Muscle layer of duodenum (tissue), 2 donors: ENCODE measurements around the gene SLC6A9.

Experiments
- H3K27ac ChIP-seq: one replicate; pipeline ENCODE4 v1.7.0; 2013; ENCODE audit warnings: mild to moderate bottlenecking, low read length
- H3K27me3 ChIP-seq: one replicate; pipeline ENCODE4 v1.7.0; 2013; ENCODE audit warnings: low read depth, mild to moderate bottlenecking, control low read depth, low read length
- H3K36me3 ChIP-seq, 2 donors: one replicate each; pipeline ENCODE4 v1.7.0; 2013; ENCODE audit warnings: low read length in 2 of 2, control low read depth in 1 of 2, mild to moderate bottlenecking in 1 of 2; ENCODE audit not compliant: insufficient read depth in 2 of 2, control insufficient read depth in 1 of 2
- H3K4me1 ChIP-seq, 2 donors: one replicate each; pipeline ENCODE4 v1.7.0; 2013; ENCODE audit warnings: low read length in 2 of 2, mild to moderate bottlenecking in 2 of 2, control low read depth in 1 of 2, moderate library complexity in 1 of 2; ENCODE audit not compliant: insufficient read depth in 2 of 2, control insufficient read depth in 1 of 2
- H3K4me3 ChIP-seq, 2 donors: one replicate each; pipeline ENCODE4 v1.7.0; 2013; ENCODE audit warnings: low read length in 2 of 2, low read depth in 1 of 2, mild to moderate bottlenecking in 1 of 2
- H3K9me3 ChIP-seq, 2 donors: one replicate each; pipeline ENCODE4 v1.7.0; 2013; ENCODE audit warnings: low read length in 2 of 2, control low read depth in 1 of 2, mild to moderate bottlenecking in 1 of 2; ENCODE audit not compliant: control insufficient read depth in 1 of 2
- donor health status: healthy.

Gene SLC6A9

DNA sequence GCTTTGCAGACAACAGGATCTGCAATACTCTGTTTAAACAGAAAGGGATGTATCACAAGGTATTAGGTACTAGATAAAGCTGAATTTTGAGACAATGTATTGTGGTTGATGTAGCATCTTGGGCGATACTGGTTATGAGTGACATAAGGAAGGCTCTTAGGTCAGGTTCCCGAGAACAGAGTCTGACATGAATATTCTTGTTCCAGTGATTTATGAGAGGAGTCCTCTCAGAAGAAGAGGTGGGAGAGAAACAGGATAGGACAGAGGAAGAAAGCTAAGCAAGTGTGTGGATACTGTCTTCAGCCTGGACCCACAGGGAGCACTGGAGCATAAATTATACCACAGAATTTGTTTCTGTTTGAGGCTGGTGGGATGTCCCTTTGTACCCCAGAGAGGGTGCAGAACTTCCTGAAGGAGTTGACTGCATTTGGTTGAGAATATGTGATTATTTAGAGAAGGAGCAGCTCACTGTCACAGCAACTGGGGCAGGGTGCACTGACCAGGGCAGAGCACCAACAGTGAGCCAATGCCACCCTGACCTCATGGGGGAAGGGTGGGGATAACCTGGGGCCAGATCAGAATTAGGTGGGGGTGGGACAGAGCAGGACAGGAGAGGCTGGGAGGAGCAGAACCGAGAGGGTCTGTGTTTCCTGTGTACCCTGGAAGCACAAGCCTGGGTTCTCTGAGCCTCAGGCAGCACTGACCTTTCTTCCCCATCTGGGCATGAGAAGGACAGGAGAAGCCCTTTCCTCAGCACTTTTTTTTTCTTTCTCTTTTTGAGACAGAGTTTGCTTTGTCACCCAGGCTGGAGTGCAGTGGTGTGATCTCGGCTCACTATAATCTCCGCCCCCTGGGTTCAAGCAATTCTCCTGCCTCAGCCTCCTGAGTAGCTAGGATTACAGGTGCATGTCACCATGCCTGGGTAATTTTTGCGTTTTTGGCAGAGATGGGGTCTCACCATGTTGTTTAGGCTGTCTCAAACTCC, 36.3 kb upstream of the SLC6A9 start:
- Histone ChIP-seq H3K36me3 (no peaks in the 10 kb centered on the region), H3K4me3 (no peak overlapping the region), H3K4me1 (no peaks in the 10 kb centered on the region), H3K9me3 (no peaks in the 10 kb centered on the region), H3K27ac (no peak overlapping the region), H3K27me3 (no peaks in the 10 kb centered on the region)

GRCh38 chr1:44062656-44063179, 31.5 kb upstream of the SLC6A9 start:
- peaks cover 0 to 5% of the 10 kb centered on the region in 2 donors for H3K4me1 ChIP-seq
- no peak overlapping the region for H3K27ac ChIP-seq
- no peaks in the 10 kb centered on the region for H3K36me3 ChIP-seq

GRCh38 chr1:44061857-44062256, 30.6 kb upstream of the SLC6A9 start:
- Histone ChIP-seq H3K36me3 (no peaks in the 10 kb centered on the region), H3K4me1 (peaks cover 0 to 5% of the 10 kb centered on the region in 2 donors), H3K27ac (no peak overlapping the region), H3K4me3 (no peak overlapping the region), H3K27me3 (no peaks in the 10 kb centered on the region), H3K9me3 (no peaks in the 10 kb centered on the region)

More at GRCh38 chr1:44062656-44063179, 31.5 kb upstream of the SLC6A9 start:
- Histone ChIP-seq H3K9me3 (no peaks in the 10 kb centered on the region), H3K4me3 (no peak overlapping the region), H3K27me3 (no peaks in the 10 kb centered on the region)

- Histone ChIP-seq H3K9me3 (no peaks in the 10 kb centered on the region), H3K36me3 (no peaks in the 10 kb centered on the region), H3K4me3 (no peak overlapping the region), H3K27me3 (no peaks in the 10 kb centered on the region), H3K4me1 (peaks cover 0 to 5% of the 10 kb centered on the region in 2 donors), H3K27ac (no peak overlapping the region)
Measured at GRCh38 chr1:44060830-44061267, 29.6 kb upstream of the SLC6A9 start.

DNA sequence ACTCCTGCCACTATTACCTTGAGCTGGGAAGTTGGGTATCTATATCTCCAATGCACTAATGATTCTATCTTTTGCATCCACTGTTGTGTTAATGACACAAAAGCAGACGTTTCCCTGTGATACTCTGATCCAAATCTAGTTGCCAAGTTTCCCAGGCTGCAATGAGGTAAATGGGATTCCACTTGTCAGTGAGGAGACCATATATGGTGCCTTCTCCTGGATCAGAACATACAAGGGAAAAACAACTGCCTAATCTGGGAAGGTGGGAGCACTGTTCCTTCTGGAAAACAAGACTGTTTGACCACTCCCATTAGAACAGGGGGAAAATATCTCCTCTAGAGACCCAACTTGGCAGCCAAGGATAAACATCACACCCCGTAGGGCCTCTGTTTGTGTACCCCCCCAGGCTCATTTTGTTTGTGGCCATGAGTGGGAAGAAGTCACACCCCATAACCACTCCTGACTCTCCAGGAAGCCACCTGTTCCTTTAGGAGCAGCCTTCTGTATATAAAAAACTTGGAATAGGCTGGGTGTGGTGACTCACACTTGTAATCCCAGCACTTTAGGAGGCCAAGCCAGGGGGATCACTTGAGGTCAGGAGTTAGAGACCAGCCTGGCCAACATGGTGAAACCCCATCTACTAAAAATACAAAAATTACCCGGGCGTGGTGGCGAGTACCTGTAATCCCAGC, 28.5 kb upstream of the SLC6A9 start:
- Histone ChIP-seq H3K9me3 (no peaks in the 10 kb centered on the region), H3K27ac (no peak overlapping the region), H3K27me3 (no peaks in the 10 kb centered on the region)

GRCh38 chr1:44059212-44059611, 27.9 kb upstream of the SLC6A9 start:
- Histone ChIP-seq H3K4me3 (no peak overlapping the region), H3K9me3 (no peaks in the 10 kb centered on the region), H3K27ac (no peak overlapping the region), H3K27me3 (no peaks in the 10 kb centered on the region), H3K4me1 (peaks cover 0 to 5% of the 10 kb centered on the region in 2 donors), H3K36me3 (no peaks in the 10 kb centered on the region)

More for the DNA sequence above, 28.5 kb upstream of the SLC6A9 start:
- H3K4me3 ChIP-seq = no peak overlapping the region
- no peaks in the 10 kb centered on the region for H3K36me3 ChIP-seq
- peaks cover 0 to 5% of the 10 kb centered on the region in 2 donors for H3K4me1 ChIP-seq

- Histone ChIP-seq H3K4me1 (peaks cover 0 to 5% of the 10 kb centered on the region in 2 donors), H3K9me3 (no peaks in the 10 kb centered on the region), H3K27me3 (no peaks in the 10 kb centered on the region), H3K4me3 (no peak overlapping the region), H3K36me3 (no peaks in the 10 kb centered on the region), H3K27ac (no peak overlapping the region)
Measured at GRCh38 chr1:44057293-44057692, 26.0 kb upstream of the SLC6A9 start.

DNA sequence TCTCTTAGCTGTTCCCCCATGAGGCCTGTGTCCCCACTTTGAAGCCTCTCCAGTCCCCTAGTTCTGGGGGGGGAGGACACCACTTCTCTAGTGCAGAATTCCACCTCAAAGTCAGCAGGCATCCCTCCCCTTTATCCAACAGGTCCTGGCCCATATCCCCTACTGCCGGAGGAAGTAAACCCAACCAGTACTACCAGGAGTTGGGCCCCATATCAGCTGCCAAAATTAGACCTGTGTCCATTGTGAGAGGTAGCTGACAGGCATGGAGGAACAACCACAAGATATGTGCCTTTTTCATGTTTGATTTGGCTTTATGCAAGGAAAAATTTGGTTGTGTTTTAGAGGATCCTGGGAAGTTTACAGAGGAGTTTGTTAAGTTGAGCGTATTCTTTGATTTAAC, 22.1 kb upstream of the SLC6A9 start:
- Histone ChIP-seq H3K4me3 (no peak overlapping the region), H3K27ac (no peak overlapping the region), H3K4me1 (peaks cover 0 to 5% of the 10 kb centered on the region in 2 donors), H3K36me3 (no peaks in the 10 kb centered on the region), H3K9me3 (no peaks in the 10 kb centered on the region), H3K27me3 (no peaks in the 10 kb centered on the region)

DNA sequence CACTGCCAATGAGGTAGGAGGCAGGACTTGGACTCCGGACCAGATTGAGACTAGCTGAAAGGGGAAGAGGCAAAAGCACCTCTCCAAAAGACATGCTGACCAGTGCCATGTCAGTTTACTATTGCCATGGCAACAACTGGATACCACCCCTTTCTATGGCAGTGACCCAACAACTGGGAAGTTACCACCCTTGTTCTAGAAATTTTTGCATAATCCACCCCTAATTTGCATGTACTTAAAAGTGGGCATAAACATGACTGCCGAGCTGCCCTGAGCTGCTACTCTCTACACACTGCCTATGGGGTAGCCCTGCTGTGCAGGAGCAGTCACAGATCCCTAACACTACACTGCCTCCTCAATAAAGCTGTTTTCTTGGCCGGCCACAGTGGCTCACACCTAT, 19.0 kb upstream of the SLC6A9 start:
- no peaks in the 10 kb centered on the region for H3K9me3 ChIP-seq
- peaks cover 3 to 5% of the 10 kb centered on the region in 2 donors for H3K4me1 ChIP-seq
- no peak overlapping the region for H3K27ac ChIP-seq
- H3K27me3 ChIP-seq = no peaks in the 10 kb centered on the region
- H3K4me3 ChIP-seq = no peak overlapping the region
- H3K36me3 ChIP-seq = no peaks in the 10 kb centered on the region

DNA sequence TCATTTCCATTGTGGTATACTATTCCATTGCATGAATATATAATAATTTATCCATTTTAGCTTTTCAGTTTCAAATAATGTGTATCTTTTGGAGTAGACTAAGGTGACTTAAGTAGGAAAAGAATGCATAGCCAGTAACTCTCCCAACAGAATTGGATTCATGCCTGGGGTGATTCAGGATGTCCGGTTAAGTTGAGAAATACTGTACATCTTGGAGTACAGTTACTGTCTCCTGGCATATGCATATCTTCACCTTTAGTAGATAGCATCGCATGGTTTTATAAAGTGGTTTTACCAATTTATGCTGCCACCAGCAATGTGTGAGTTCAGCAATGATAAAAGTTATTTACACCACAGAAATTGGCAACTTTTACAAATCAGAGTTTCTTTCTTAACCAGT, 18.6 kb upstream of the SLC6A9 start:
- no peak overlapping the region for H3K27ac ChIP-seq
- H3K4me3 ChIP-seq = no peak overlapping the region
- peaks cover 3 to 5% of the 10 kb centered on the region in 2 donors for H3K4me1 ChIP-seq
- no peaks in the 10 kb centered on the region for H3K9me3 ChIP-seq
- no peaks in the 10 kb centered on the region for H3K27me3 ChIP-seq
- no peaks in the 10 kb centered on the region for H3K36me3 ChIP-seq

DNA sequence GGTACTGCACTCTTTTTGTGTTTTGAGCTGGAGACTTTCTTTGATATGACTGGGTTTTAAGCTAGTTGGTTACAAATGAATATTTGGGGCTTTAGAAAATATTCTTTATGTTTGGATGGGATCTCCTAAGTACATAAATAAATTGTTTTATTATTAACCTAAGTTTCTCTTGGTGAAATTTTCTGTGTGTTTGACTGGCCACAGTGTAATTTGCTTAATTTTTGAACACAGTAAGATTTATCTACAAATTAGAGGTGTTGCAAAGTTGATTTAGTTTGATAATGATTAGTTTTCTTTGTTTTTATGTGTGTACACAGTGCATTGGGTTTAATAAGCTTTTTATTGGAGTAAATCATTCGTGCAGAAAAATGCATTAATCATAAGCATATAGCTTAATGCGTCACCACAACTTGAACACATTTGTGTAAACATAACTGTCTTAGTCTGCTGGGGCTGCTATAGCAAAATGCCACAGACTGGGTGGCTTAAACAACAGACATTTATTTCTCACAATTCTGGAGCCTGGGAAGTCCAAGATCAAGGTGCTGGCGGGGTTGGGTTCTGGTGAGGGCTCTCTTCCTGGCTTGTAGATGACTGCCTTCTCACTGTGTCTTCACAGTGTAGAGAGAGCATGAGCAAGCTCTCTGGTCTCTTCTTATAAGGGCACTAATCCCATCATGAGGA, 17.4 kb upstream of the SLC6A9 start:
- Histone ChIP-seq H3K4me1 (peaks cover 3 to 5% of the 10 kb centered on the region in 2 donors), H3K36me3 (no peaks in the 10 kb centered on the region), H3K27ac (no peak overlapping the region), H3K9me3 (no peaks in the 10 kb centered on the region), H3K4me3 (peak overlapping the region in 1 of 2 donors; percentile 2), H3K27me3 (no peaks in the 10 kb centered on the region)
